ENCODE results near the gene DISC1. TPM values are rescaled to one million over a fixed set of nuclear protein-coding genes. Genes with fewer than 3 reads are reported as not detected.

Gene DISC1
- total and polyA plus RNA-seq, 2 of the 13 experiments (the other 11 are each of a cell fraction or from before 2014, with no cell fraction given): 4.2 to 4.6 TPM

DNA sequence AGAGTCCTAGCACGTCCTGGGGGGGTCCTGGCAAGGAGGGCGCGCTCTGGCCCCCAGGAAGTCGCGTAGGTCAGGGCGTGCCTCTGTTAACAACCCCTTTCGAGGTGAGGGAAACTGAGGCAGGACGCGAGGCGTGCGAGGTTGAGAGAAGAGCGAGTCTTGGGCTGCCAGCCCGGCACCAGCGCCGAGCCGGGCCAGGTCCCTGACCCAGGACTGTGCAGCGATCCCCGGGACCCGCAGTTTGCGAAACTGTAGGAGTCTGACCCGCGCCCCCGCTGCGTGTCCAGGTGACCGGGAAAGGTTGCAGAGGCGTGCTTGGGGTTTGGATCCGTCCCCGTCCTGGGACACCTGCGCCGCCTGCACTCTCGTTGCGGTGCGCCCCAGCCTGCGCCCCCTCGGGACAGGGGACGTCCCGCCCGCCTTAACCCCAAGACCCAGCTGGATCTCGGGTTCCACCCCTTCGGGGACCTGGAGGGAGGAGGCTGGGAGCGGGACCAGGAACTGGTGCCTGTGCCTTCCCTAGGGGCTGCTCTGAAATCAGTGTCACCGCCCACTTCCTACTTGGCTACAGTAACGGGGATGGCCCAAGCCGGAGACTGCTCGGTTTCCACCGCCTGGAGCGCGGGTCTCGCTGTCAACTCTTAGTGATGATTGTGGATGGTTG lies 493 bp downstream of the DISC1 start (continued):
- TF ChIP-seq, protein P1, sequence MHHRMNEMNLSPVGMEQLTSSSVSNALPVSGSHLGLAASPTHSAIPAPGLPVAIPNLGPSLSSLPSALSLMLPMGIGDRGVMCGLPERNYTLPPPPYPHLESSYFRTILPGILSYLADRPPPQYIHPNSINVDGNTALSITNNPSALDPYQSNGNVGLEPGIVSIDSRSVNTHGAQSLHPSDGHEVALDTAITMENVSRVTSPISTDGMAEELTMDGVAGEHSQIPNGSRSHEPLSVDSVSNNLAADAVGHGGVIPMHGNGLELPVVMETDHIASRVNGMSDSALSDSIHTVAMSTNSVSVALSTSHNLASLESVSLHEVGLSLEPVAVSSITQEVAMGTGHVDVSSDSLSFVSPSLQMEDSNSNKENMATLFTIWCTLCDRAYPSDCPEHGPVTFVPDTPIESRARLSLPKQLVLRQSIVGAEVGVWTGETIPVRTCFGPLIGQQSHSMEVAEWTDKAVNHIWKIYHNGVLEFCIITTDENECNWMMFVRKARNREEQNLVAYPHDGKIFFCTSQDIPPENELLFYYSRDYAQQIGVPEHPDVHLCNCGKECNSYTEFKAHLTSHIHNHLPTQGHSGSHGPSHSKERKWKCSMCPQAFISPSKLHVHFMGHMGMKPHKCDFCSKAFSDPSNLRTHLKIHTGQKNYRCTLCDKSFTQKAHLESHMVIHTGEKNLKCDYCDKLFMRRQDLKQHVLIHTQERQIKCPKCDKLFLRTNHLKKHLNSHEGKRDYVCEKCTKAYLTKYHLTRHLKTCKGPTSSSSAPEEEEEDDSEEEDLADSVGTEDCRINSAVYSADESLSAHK (CRISPR knock-in tag; IDR thresholded peaks at IDR 0.05; ENCODE audit: borderline replicate concordance): no peak
- TF ChIP-seq CHD4 (IDR thresholded peaks at IDR 0.05; ENCODE audit: borderline replicate concordance, low read length) (no peak), REXO4 (CRISPR knock-in tag; IDR thresholded peaks at IDR 0.05; ENCODE audit: borderline replicate concordance) (no peak), MLXIP (CRISPR knock-in tag; IDR thresholded peaks at IDR 0.05; ENCODE audit: borderline replicate concordance) (no peak), KDM2A (CRISPR knock-in tag; IDR thresholded peaks at IDR 0.05; ENCODE audit: borderline replicate concordance, low read depth) (peak; percentile 55; the same call in 1 of the 2 replicates), ZFP41 (CRISPR knock-in tag; IDR thresholded peaks at IDR 0.05; ENCODE audit: borderline replicate concordance) (no peak), ZNF180 (CRISPR knock-in tag; IDR thresholded peaks at IDR 0.05; ENCODE audit: borderline replicate concordance, low read depth) (no peak), NR2C2 (CRISPR knock-in tag; IDR thresholded peaks at IDR 0.05; ENCODE audit: borderline replicate concordance) (no peak)
- TF ChIP-seq, protein P2, sequence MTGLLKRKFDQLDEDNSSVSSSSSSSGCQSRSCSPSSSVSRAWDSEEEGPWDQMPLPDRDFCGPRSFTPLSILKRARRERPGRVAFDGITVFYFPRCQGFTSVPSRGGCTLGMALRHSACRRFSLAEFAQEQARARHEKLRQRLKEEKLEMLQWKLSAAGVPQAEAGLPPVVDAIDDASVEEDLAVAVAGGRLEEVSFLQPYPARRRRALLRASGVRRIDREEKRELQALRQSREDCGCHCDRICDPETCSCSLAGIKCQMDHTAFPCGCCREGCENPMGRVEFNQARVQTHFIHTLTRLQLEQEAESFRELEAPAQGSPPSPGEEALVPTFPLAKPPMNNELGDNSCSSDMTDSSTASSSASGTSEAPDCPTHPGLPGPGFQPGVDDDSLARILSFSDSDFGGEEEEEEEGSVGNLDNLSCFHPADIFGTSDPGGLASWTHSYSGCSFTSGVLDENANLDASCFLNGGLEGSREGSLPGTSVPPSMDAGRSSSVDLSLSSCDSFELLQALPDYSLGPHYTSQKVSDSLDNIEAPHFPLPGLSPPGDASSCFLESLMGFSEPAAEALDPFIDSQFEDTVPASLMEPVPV (CRISPR knock-in tag; IDR thresholded peaks at IDR 0.05): no peak; the same call in 1 of the 2 replicates
- TF ChIP-seq, protein P3, sequence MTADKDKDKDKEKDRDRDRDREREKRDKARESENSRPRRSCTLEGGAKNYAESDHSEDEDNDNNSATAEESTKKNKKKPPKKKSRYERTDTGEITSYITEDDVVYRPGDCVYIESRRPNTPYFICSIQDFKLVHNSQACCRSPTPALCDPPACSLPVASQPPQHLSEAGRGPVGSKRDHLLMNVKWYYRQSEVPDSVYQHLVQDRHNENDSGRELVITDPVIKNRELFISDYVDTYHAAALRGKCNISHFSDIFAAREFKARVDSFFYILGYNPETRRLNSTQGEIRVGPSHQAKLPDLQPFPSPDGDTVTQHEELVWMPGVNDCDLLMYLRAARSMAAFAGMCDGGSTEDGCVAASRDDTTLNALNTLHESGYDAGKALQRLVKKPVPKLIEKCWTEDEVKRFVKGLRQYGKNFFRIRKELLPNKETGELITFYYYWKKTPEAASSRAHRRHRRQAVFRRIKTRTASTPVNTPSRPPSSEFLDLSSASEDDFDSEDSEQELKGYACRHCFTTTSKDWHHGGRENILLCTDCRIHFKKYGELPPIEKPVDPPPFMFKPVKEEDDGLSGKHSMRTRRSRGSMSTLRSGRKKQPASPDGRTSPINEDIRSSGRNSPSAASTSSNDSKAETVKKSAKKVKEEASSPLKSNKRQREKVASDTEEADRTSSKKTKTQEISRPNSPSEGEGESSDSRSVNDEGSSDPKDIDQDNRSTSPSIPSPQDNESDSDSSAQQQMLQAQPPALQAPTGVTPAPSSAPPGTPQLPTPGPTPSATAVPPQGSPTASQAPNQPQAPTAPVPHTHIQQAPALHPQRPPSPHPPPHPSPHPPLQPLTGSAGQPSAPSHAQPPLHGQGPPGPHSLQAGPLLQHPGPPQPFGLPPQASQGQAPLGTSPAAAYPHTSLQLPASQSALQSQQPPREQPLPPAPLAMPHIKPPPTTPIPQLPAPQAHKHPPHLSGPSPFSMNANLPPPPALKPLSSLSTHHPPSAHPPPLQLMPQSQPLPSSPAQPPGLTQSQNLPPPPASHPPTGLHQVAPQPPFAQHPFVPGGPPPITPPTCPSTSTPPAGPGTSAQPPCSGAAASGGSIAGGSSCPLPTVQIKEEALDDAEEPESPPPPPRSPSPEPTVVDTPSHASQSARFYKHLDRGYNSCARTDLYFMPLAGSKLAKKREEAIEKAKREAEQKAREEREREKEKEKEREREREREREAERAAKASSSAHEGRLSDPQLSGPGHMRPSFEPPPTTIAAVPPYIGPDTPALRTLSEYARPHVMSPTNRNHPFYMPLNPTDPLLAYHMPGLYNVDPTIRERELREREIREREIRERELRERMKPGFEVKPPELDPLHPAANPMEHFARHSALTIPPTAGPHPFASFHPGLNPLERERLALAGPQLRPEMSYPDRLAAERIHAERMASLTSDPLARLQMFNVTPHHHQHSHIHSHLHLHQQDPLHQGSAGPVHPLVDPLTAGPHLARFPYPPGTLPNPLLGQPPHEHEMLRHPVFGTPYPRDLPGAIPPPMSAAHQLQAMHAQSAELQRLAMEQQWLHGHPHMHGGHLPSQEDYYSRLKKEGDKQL (CRISPR knock-in tag; IDR thresholded peaks at IDR 0.05; ENCODE audit: low read depth): no peak
